T-helper 1 cell treated with Interleukin-12 subunit alpha and Interleukin-12 subunit beta and Interleukin-4 antibody, amounts not matched to agents 30 μg/mL and 1 μg/mL, for 36 hours (primary cell): ENCODE results near the gene RBM43.
A peak's percentile ranks its signal among the peaks of the same experiment; 100 is the strongest.
"Not testable (repeated sequence)": the region's sequence is repeated elsewhere in the genome, so short reads cannot be mapped to it uniquely, and the experiment has no call there.

ENCODE experiments used
- H3K27ac Mint-ChIP-seq: one replicate; pipeline ENCODE4 v1.8.0; 2021; ENCODE audit warnings: mild to moderate bottlenecking, mixed read lengths
- H3K27me3 Mint-ChIP-seq: one replicate; pipeline ENCODE4 v1.8.0; 2021; ENCODE audit warnings: low read depth, mixed read lengths
- H3K36me3 Mint-ChIP-seq: one replicate; pipeline ENCODE4 v1.8.0; 2021; ENCODE audit warnings: low read depth, mixed read lengths
- H3K4me1 Mint-ChIP-seq: one replicate; pipeline ENCODE4 v1.8.0; 2021; ENCODE audit warnings: low read depth, mixed read lengths
- H3K4me3 Mint-ChIP-seq: one replicate; pipeline ENCODE4 v1.8.0; 2021; ENCODE audit warnings: mild to moderate bottlenecking, moderate library complexity, mixed read lengths
- H3K9me3 Mint-ChIP-seq: one replicate; pipeline ENCODE4 v1.8.0; 2021; ENCODE audit warnings: mixed read lengths

RBM43 gene

GRCh38 chr2:151261231-151261976, at the start of gene RBM43:
Gene RBM43, minus strand, starts transcription at chr2:151261863. Its CDS starts 136 bp downstream, at chr2:151261727.
- Mint-ChIP-seq H3K27ac (peak within 1 kb of the TSS; percentile 97), H3K27me3 (no peaks in the 10 kb centered on the region), H3K9me3 (no peaks in the 10 kb centered on the region), H3K4me3 (peak within 1 kb of the TSS; percentile 92), H3K36me3 (no peaks in the 10 kb centered on the region), H3K4me1 (peaks cover 23% of the 10 kb centered on the region)

GRCh38 chr2:151310313-151310712, 48.6 kb upstream of the RBM43 start:
- not testable (repeated sequence) for H3K27ac Mint-ChIP-seq, H3K27me3 Mint-ChIP-seq, H3K4me3 Mint-ChIP-seq, H3K36me3 Mint-ChIP-seq, H3K9me3 Mint-ChIP-seq, H3K4me1 Mint-ChIP-seq

GRCh38 chr2:151306621-151307020, 45.0 kb upstream of the RBM43 start:
- no peak overlapping the region for H3K27ac Mint-ChIP-seq
- no peaks in the 10 kb centered on the region for H3K9me3 Mint-ChIP-seq
- no peak overlapping the region for H3K4me3 Mint-ChIP-seq
- peaks cover 5% of the 10 kb centered on the region for H3K27me3 Mint-ChIP-seq
- H3K4me1 Mint-ChIP-seq = no peaks in the 10 kb centered on the region
- H3K36me3 Mint-ChIP-seq = no peaks in the 10 kb centered on the region

DNA sequence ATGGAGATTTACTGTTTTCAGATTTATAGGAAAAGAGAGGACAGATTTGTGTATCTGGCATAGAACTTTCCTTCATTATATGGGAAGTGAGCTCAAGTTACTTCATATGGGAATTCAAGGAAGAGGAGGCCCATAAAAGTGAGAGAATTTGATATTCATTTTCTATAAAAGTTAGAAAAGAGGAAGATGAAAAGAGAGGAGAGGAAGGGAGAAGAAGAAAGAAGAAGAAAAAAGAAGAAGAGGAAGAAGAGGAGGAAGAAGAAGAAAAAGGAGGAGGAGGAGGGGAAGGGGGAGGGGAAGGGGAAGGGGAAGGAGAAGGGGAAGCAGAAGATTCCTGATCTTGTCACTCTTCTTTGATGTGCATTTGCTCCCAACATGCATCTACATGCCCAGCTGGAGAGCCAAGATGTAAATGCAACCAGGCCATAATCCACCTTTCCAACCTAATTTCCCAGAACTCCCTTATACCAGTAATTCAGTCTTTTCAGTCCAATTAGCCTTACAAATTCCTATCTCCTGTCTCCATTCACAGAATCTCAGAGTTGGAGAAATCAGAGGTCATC, 43.5 kb upstream of the RBM43 start:
- no peaks in the 10 kb centered on the region for H3K36me3 Mint-ChIP-seq
- H3K27ac Mint-ChIP-seq = no peak overlapping the region
- H3K27me3 Mint-ChIP-seq = peaks cover 7% of the 10 kb centered on the region
- H3K9me3 Mint-ChIP-seq = no peaks in the 10 kb centered on the region
- H3K4me1 Mint-ChIP-seq = no peaks in the 10 kb centered on the region
- H3K4me3 Mint-ChIP-seq = no peak overlapping the region

DNA sequence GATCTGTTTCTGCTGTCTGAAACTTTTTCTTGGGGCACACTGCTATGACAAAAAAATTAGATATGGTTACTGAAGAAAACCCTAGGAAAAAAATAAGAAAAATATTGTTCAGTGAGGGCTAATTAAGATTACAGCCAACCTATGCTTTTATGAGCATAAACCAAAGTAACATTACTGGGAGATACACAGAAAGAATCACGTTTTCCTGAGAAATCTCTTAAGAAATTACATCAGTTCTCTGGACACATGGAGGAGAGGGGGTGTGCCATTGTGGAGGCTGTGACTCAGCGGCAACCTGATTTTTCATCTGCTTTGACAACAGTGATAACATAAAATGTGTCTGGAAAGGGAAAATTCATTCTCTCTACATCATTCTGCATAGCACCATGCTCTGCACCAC, 41.2 kb upstream of the RBM43 start:
- Mint-ChIP-seq H3K27me3 (peaks cover 7% of the 10 kb centered on the region), H3K4me1 (peaks cover 7% of the 10 kb centered on the region), H3K36me3 (no peaks in the 10 kb centered on the region), H3K27ac (no peak overlapping the region), H3K9me3 (peaks cover 1% of the 10 kb centered on the region), H3K4me3 (no peak overlapping the region)

DNA sequence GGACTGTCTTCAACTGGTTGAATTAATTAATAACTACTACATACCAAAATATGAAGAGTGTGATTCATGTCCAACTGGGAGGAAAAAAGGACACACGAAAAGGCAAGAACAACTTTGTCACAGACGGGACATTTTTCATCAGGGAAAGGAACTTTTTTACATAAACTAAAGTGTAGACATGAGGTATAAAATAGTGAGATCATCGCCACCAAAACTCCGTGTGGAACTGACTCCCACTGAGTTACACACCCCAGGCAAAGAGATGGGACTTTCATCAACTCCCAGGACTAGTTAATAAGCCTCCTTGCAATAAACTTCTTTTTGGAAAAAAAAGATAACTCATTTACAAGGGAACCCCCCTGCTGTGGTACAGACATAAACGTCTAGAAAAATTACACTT, 40.7 kb upstream of the RBM43 start:
- peaks cover 3% of the 10 kb centered on the region for H3K9me3 Mint-ChIP-seq
- no peak overlapping the region for H3K4me3 Mint-ChIP-seq
- peaks cover 7% of the 10 kb centered on the region for H3K27me3 Mint-ChIP-seq
- H3K27ac Mint-ChIP-seq = no peak overlapping the region
- peaks cover 11% of the 10 kb centered on the region for H3K4me1 Mint-ChIP-seq
- no peaks in the 10 kb centered on the region for H3K36me3 Mint-ChIP-seq

DNA sequence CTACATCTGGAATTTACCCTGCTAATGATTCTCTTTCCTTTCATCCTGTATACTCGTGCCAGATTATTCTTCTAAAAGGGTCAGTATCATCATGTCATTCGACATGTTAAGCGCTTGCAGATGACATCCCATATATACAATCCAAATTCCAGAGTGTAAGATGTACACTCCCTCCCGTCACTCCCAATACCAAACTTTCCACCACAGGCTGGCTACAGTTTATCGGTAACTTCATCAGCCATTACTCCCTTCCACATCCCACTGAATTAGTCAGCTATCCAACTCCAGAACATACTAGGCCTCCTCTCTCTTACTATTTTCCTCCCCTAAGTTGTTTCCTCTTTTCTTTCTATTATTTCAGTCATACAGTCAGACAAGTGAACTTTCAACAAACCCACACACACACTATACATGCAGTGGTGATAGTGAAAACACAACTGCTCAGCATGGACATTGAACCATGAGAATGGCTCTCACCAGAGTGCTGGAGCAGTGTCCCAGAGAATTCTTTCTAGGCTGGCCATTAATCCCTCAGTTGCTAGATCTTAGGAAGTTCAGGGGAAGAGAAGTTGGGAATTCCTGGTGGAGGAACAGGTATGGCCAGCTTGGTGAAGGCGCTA, 38.4 kb upstream of the RBM43 start:
- peaks cover 7% of the 10 kb centered on the region for H3K9me3 Mint-ChIP-seq
- H3K4me3 Mint-ChIP-seq = no peak overlapping the region
- H3K36me3 Mint-ChIP-seq = peaks cover 3% of the 10 kb centered on the region
- H3K27me3 Mint-ChIP-seq = peaks cover 7% of the 10 kb centered on the region
- H3K4me1 Mint-ChIP-seq = peaks cover 12% of the 10 kb centered on the region
- H3K27ac Mint-ChIP-seq = no peak overlapping the region

DNA sequence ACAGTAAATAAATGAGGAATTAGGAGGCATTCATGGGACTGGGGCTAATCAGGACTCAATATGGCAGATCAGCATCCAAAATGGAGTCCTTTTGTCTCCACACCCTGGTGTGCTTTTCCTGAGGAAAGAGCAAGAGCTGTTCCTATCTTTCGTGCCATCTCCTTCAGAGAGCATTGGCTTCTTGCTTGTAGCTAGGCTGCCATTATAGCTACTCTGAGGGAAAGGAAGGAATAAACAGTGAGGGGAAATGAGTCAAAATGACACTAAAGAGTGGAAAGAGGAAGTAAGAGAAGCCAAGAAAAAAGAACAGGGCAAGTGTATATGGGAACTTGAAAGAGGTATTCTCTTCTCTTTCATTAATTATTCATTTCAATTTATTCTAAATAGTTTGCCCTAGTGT, 36.2 kb upstream of the RBM43 start:
- no peak overlapping the region for H3K4me3 Mint-ChIP-seq

DNA sequence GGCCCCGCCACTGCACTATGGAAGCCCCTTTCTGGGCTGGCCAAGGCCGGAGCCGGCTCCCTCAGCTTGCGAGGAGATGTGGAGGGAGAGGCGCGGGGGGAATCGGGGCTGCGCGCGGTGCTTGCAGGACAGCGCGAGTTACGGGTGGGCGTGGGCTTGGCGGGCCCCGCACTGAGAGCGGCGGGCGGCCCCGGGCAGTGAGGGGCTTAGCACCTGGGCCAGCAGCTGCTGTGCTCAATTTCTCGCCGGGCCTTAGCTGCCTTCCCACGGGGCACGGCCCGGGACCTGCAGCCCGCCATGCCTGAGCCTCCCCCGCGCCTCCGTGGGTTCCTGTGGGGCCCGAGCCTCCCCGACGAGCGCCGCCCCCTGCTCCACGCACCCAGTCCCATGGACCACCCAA, 34.3 kb upstream of the RBM43 start:
- not testable (repeated sequence) for H3K27ac Mint-ChIP-seq, H3K4me3 Mint-ChIP-seq, H3K27me3 Mint-ChIP-seq, H3K36me3 Mint-ChIP-seq, H3K9me3 Mint-ChIP-seq
- peaks cover 15% of the 10 kb centered on the region for H3K4me1 Mint-ChIP-seq

More for the DNA sequence above, 36.2 kb upstream of the RBM43 start:
- Mint-ChIP-seq H3K27me3 (peaks cover 4% of the 10 kb centered on the region), H3K36me3 (peaks cover 3% of the 10 kb centered on the region), H3K27ac (peak overlapping the region; percentile 10), H3K4me1 (peaks cover 12% of the 10 kb centered on the region), H3K9me3 (peaks cover 7% of the 10 kb centered on the region)

DNA sequence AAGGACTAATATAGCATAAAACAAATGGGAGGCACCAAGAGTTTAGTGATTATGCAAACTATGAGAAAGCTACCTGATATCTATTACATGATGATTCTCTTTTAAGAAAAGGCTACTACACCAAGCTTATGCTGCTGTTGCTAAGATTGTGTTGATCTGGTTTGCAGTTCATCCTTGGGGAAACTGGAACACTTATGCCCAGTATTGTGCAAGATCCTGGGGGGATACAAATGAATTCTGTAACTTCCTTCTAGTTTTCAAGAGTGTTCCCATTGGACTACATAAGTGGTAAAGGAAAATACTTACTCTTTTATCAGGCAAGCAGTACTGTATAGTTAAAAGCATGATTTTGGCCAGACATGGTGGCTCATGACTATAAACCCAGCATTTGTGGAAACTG, 30.9 kb upstream of the RBM43 start:
- no peaks in the 10 kb centered on the region for H3K27me3 Mint-ChIP-seq
- no peak overlapping the region for H3K27ac Mint-ChIP-seq
- peaks cover 24% of the 10 kb centered on the region for H3K4me1 Mint-ChIP-seq
- H3K9me3 Mint-ChIP-seq = peaks cover 3% of the 10 kb centered on the region
- H3K36me3 Mint-ChIP-seq = peaks cover 8% of the 10 kb centered on the region
- no peak overlapping the region for H3K4me3 Mint-ChIP-seq

GRCh38 chr2:151292141-151292540, 30.5 kb upstream of the RBM43 start:
- no peaks in the 10 kb centered on the region for H3K27me3 Mint-ChIP-seq
- no peak overlapping the region for H3K4me3 Mint-ChIP-seq
- peaks cover 13% of the 10 kb centered on the region for H3K36me3 Mint-ChIP-seq
- peaks cover 26% of the 10 kb centered on the region for H3K4me1 Mint-ChIP-seq
- H3K27ac Mint-ChIP-seq = no peak overlapping the region
- peaks cover 3% of the 10 kb centered on the region for H3K9me3 Mint-ChIP-seq

DNA sequence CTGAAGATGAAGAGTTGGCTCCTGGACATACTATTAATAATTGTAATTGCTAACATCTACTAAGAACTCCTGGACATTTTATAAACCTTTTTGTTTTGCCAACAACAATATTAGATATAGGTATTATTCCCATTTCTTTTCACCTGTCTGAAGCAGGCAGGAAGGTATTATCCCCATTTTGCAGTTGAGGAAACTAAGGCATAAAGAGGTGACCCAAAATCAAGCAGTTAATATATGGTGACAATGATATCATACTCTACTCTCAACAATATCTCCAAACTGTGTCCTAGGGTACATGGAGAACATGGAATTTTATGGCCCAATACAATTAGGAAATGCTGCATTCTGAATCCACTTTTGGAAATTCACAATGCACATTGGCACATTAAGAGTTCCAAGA, 29.6 kb upstream of the RBM43 start:
- peaks cover 15% of the 10 kb centered on the region for H3K36me3 Mint-ChIP-seq
- no peaks in the 10 kb centered on the region for H3K27me3 Mint-ChIP-seq
- peaks cover 34% of the 10 kb centered on the region for H3K4me1 Mint-ChIP-seq
- H3K9me3 Mint-ChIP-seq = no peaks in the 10 kb centered on the region
- H3K4me3 Mint-ChIP-seq = no peak overlapping the region
- peak overlapping the region; percentile 52 for H3K27ac Mint-ChIP-seq

DNA sequence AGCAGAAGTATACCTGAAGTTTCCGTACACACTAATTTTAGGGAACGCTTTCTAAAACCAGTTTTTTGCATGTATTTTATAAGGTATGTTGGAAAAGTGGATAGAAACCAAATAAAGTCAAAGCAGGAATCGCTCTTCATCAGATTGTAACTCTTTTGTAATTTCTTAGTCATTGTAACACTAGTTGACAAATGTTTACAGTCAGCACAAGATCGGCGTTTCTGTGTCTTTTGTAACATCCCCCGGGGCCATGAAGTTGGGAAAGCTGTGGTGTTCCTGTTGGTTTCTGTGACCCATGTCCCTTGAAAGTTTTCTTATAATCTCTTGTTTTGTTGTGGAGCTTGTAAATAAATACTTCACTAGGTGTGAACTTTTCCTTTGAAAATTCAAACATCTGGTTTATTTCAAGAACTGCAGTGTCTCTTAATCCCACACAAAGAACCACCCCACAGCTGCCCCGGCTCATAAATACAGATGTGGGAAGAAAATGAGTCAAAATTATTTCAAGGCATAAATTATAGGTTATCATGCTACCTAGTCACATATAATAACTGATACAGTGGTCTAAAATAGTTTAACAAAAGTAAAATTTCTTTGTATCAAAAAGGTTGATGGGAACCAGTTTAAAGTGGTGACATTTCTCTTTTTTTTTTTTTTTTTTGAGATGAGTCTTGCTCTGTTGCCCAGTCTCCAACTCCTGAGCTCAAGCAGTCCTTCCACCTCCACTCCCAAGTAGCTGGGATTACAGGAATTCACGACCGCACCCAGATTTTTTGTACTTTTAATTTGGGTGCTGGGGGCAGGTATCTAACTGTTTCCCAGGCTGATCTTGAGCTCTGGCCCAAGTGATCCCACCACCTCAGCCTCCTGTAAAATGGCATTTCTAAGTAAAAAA, 28.6 kb upstream of the RBM43 start:
- Mint-ChIP-seq H3K36me3 (peaks cover 20% of the 10 kb centered on the region), H3K4me3 (peak overlapping the region; percentile 92), H3K9me3 (no peaks in the 10 kb centered on the region), H3K27me3 (no peaks in the 10 kb centered on the region), H3K27ac (peak overlapping the region; percentile 98), H3K4me1 (peaks cover 37% of the 10 kb centered on the region)

- Mint-ChIP-seq H3K9me3 (no peaks in the 10 kb centered on the region), H3K4me1 (peaks cover 42% of the 10 kb centered on the region), H3K36me3 (peaks cover 25% of the 10 kb centered on the region), H3K27ac (peak overlapping the region; percentile 89), H3K27me3 (no peaks in the 10 kb centered on the region), H3K4me3 (peak overlapping the region; percentile 88)
These were observed 26.0 kb upstream of the RBM43 start for GRCh38 chr2:151287513-151288250.
